Osteocyte (in vitro differentiated cells): ENCODE data around the gene GPC6. TPM values are rescaled to one million over a fixed set of nuclear protein-coding genes. Genes with fewer than 3 reads are reported as not detected.

Experiments used
- DNase-seq: peaks from one replicate; pipeline ENCODE4 v3.0.0; 2021; ENCODE audit warnings: mixed read lengths; ENCODE audit not compliant: unreplicated experiment; ENCODE audit errors: extremely low spot score
- H3K27ac Mint-ChIP-seq: one replicate; pipeline ENCODE4 v1.8.0; 2021; ENCODE audit warnings: mild to moderate bottlenecking, mixed read lengths; ENCODE audit not compliant: unreplicated experiment
- H3K27me3 Mint-ChIP-seq: one replicate; pipeline ENCODE4 v1.8.0; 2021; ENCODE audit warnings: mixed read lengths; ENCODE audit not compliant: unreplicated experiment
- H3K36me3 Mint-ChIP-seq: one replicate; pipeline ENCODE4 v1.8.0; 2021; ENCODE audit warnings: mixed read lengths; ENCODE audit not compliant: unreplicated experiment
- H3K4me1 Mint-ChIP-seq: one replicate; pipeline ENCODE4 v1.8.0; 2021; ENCODE audit warnings: mixed read lengths; ENCODE audit not compliant: unreplicated experiment
- H3K4me3 Mint-ChIP-seq: one replicate; pipeline ENCODE4 v1.8.0; 2021; ENCODE audit warnings: mild to moderate bottlenecking, moderate library complexity, mixed read lengths; ENCODE audit not compliant: unreplicated experiment
- H3K9me3 Mint-ChIP-seq: one replicate; pipeline ENCODE4 v1.8.0; 2021; ENCODE audit warnings: mixed read lengths; ENCODE audit not compliant: unreplicated experiment
- total RNA-seq: library from RNA; stranded (reverse); gene quantifications from 2 replicates; pipeline ENCODE4 v1.2.1, GENCODE V29; 2021
- TF ChIP-seq, protein P1 (sequence below): fragments of 200-600 bp; sonication (generic); IDR thresholded peaks from 2 replicates; pipeline ENCODE4 v1.5.0; 2021; ENCODE audit warnings: antibody characterized with exemption, mild to moderate bottlenecking, moderate library complexity

Gene GPC6
- total RNA-seq, 1 donor from 2014 or later = 125 TPM

DNA sequence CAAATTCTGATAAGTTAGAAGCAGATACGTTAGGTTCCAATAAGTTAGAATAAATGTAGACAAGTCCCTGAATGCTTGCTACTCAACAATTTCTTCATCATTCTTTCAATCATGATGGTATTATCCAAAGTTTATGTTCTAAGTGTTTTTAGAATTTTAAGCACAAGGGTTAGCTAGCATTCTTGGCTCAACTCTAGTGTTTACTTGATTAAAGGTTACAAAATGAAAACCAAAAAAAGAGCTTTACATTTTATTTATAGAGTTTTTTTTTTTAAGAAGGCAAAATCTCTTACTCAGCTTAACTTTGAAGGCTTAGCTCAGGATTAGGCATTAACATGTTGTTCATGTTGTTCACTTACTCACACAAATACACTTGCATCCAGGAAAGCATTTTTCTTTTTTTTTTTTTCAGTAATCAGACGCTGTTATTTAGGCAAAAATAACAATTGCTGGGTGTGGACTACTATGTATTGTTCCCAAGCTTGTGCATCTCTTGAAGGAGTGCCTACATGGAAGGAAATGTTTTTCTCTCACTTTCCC lies 832.3 kb downstream of the GPC6 start:
- TF ChIP-seq, protein P1, sequence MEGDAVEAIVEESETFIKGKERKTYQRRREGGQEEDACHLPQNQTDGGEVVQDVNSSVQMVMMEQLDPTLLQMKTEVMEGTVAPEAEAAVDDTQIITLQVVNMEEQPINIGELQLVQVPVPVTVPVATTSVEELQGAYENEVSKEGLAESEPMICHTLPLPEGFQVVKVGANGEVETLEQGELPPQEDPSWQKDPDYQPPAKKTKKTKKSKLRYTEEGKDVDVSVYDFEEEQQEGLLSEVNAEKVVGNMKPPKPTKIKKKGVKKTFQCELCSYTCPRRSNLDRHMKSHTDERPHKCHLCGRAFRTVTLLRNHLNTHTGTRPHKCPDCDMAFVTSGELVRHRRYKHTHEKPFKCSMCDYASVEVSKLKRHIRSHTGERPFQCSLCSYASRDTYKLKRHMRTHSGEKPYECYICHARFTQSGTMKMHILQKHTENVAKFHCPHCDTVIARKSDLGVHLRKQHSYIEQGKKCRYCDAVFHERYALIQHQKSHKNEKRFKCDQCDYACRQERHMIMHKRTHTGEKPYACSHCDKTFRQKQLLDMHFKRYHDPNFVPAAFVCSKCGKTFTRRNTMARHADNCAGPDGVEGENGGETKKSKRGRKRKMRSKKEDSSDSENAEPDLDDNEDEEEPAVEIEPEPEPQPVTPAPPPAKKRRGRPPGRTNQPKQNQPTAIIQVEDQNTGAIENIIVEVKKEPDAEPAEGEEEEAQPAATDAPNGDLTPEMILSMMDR = no peak
- Mint-ChIP-seq H3K9me3 (no peaks in the 10 kb centered on the region), H3K4me1 (peaks cover 45% of the 10 kb centered on the region), H3K27ac (no peak overlapping the region), H3K4me3 (no peak overlapping the region), H3K36me3 (no peaks in the 10 kb centered on the region), H3K27me3 (no peaks in the 10 kb centered on the region)
- DNase-seq = no peak

DNA sequence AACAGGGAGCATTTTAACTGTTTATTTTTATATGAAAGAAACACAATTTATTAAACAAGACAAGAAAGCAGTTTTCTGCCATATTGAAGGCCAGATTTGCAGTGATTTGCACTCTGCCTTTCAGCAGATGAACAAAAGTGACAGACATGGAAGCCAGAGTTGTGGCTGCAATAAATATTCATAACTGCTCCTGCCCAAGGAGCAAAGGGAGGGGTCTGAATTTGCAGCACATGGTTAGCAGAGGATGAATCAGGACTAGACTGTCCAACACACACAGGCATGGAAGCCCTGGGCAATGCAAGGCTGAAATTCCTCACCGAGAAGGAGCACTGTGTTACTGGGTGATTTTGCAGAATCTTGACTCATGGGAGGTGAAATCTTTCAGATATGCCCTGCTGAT lies 834.7 kb downstream of the GPC6 start:
- H3K27ac Mint-ChIP-seq = peak overlapping the region; percentile 8
- H3K27me3 Mint-ChIP-seq = no peaks in the 10 kb centered on the region
- H3K4me1 Mint-ChIP-seq = peaks cover 67% of the 10 kb centered on the region
- DNase-seq = no peak
- H3K36me3 Mint-ChIP-seq = no peaks in the 10 kb centered on the region
- TF ChIP-seq, protein P1 = no peak
- no peaks in the 10 kb centered on the region for H3K9me3 Mint-ChIP-seq
- H3K4me3 Mint-ChIP-seq = no peak overlapping the region

DNA sequence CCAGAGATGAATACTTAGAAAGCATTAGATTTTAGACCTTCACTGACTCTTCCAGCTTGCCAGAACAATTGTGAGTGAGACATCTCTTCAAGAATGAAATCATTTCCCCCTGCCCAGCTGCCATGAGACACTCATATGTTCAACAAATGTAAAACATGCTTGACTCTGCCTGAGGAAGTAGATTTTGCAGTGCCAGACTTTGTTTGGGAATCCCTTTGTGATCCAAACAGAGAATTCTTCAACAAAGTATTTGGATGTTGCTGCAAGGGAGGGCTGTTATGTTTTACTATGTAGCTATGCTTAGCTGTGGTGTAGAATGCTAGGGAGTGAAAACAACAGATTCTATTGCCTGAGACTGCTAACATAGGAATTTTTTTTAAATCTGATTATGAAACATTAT lies 836.5 kb downstream of the GPC6 start:
- H3K27ac Mint-ChIP-seq = peak overlapping the region; percentile 56
- H3K9me3 Mint-ChIP-seq = no peaks in the 10 kb centered on the region
- H3K4me3 Mint-ChIP-seq = no peak overlapping the region
- TF ChIP-seq, protein P1 = no peak
- no peaks in the 10 kb centered on the region for H3K27me3 Mint-ChIP-seq
- no peak for DNase-seq
- H3K4me1 Mint-ChIP-seq = peaks cover 70% of the 10 kb centered on the region
- peaks cover 3% of the 10 kb centered on the region for H3K36me3 Mint-ChIP-seq

DNA sequence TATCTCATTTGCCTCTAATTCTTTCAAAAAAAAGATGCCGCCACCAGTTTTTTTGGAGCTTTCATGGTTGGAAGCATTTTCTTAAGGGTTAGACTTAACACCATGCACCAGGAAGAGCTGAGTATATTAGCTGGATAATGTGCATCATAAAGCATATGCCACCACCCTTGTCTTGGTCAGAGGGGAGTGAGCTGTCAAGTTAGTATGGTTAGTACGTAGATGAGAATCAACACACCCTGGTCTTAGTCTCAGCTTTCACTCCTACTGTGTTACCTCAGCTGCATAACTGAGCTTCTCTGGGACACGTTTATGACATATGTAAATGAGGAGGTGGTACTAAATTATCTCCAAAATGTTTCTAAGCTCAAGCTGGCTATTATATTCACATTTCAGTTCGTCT lies 837.2 kb downstream of the GPC6 start:
- Mint-ChIP-seq H3K9me3 (no peaks in the 10 kb centered on the region), H3K4me3 (no peak overlapping the region), H3K27ac (peak overlapping the region; percentile 56), H3K27me3 (no peaks in the 10 kb centered on the region), H3K4me1 (peaks cover 65% of the 10 kb centered on the region), H3K36me3 (peaks cover 7% of the 10 kb centered on the region)
- TF ChIP-seq, protein P1 = no peak
- DNase-seq = no peak

- peaks cover 54% of the 10 kb centered on the region for H3K4me1 Mint-ChIP-seq
- TF ChIP-seq, protein P1 = no peak
- DNase-seq = no peak
- H3K4me3 Mint-ChIP-seq = no peak overlapping the region
- H3K27ac Mint-ChIP-seq = peak overlapping the region; percentile 23
- H3K27me3 Mint-ChIP-seq = no peaks in the 10 kb centered on the region
- peaks cover 16% of the 10 kb centered on the region for H3K36me3 Mint-ChIP-seq
- no peaks in the 10 kb centered on the region for H3K9me3 Mint-ChIP-seq
Measured at GRCh38 chr13:94065741-94066140, 839.1 kb downstream of the GPC6 start.
